GM19324 (cell line): ENCODE measurements around the gene COL17A1.

Experiments used
- ATAC-seq: cut with Tn5 transposase; IDR thresholded peaks from one replicate; pipeline ENCODE4 v1.9.1; 2021; ENCODE audit warnings: mild to moderate bottlenecking, moderate library complexity; ENCODE audit not compliant: unreplicated experiment, low FRiP score

COL17A1 gene

GRCh38 chr10:104098358-104098925, 12.8 kb upstream of the COL17A1 start:
- ATAC-seq, result no peak

DNA sequence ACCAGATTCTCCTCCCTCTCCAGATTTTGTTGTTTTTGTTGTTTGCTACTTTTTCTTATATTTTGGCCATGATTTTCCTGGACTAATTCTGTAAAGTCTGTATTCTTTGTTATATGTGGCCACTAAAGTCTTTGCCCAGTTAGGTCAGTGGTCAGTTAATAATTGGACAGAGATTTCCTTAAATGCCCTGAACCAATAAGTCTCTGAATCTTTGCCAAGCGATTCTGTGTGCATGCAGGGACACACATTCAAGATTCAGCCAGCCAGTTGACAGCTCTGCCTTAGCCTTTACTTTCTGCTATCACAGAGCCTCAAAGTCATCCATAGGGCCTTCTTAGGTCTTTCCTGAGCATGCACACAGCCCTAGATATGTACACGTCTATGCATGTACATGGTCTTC, 11.0 kb upstream of the COL17A1 start:
- ATAC-seq, result no peak

DNA sequence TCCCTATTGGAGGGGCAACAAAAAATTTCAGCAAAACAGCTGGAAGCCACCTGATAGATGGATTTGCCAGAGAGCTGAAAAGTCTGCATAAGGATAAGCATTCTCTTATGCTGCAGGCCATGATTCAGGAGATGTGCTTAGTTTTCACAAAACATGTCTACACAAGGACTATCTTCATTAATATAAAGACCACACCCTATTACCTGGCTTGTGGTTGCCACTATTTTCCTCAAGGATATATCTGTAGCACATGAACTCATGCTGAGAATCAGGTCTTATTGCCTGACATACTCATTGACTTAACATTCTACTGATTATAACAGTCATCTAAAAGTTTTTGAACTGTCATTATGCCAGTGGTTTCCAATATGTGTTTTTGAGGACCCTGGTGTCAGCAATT, 7.1 kb upstream of the COL17A1 start:
- ATAC-seq, result no peak

DNA sequence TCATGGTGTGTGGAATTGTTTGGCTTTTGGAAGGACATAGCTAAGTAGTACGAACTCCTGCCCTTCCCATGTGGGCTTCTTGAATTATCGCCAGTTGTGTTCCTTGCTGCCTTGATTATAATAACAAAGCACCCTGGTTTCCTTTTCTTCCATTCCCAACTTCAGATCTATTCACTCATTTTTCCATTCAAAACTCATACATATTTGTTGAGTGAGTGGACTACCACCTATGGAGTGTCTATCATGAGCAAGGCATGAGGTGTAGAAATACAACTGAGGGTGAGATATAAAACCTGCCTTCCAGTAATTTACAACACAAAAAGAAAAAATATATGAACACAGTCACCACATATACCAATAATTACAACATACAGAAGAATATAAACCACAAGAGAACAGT, 4.9 kb upstream of the COL17A1 start:
- ATAC-seq, result no peak

DNA sequence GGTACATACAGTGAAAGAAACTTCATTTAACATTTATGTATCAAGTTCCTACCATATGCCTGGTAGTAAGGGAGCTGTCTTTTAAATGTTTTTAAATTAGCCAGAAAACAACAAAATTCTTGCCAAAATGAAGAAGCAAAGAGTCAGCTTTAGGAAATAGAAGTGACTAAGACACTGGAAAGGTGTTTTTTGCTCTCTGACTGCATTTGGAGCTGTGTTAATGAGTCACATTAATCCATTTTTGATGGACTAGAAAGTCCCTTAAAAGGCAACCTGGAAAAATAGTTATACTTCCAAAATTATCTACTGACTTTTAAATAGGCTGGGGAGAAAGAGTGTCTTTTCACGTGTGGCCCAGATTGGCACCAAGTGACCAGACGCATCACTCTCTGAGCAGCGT, 3.9 kb upstream of the COL17A1 start:
- no peak for ATAC-seq

GRCh38 chr10:104088239-104088638, 2.6 kb upstream of the COL17A1 start:
- ATAC-seq, result no peak

GRCh38 chr10:104084482-104085142, 1.1 kb downstream of the COL17A1 start:
- ATAC-seq, result no peak

DNA sequence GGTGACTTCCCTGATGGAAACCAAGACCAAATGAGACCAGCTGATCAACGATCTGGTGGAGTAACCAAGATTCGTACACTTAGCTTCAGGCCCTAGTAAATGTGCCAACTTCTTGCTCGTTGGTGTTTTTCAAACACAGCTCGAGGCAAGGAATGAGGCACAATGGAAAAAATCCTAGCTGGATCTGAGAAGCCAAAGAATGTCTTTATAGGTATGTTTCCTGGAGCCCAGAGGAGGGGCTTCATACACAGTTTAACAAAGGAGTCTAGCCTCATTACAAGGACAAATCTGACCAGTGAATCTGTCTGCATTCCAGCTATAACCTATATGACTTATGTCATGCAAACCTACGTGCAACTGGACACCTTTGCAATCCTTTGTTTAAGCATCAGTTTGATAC, 3.7 kb downstream of the COL17A1 start:
- no peak for ATAC-seq

GRCh38 chr10:104080762-104081161, 4.9 kb downstream of the COL17A1 start:
- ATAC-seq, result no peak

- no peak for ATAC-seq
Measured at GRCh38 chr10:104077663-104078151, 8.0 kb downstream of the COL17A1 start.

DNA sequence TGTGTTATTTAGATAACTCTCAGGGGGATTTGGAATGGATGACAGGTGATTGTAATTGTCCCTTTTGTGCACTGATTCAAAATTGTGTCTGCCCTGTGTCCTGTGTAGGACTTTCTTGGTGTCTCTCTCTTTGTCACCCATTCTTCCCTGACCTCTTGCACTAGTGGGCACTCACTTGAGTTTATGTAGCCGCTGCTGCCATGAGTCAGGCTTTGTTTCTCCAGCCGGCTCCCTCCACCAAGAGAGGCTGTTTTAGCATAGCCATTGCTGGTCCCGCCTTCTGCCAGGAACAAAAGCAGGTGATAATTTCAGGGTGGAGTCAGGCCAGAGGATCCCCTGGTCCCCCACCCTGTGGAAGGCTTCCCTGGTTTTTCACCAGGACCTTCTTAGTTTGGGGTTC, 8.4 kb downstream of the COL17A1 start:
- ATAC-seq, result no peak

GRCh38 chr10:104076743-104077160, 8.9 kb downstream of the COL17A1 start:
- no peak for ATAC-seq

GRCh38 chr10:104074505-104074904, 11.2 kb downstream of the COL17A1 start:
- no peak for ATAC-seq

- no peak for ATAC-seq
Measured at GRCh38 chr10:104072786-104073185, 12.9 kb downstream of the COL17A1 start.

GRCh38 chr10:104069613-104070012, 16.1 kb downstream of the COL17A1 start:
- ATAC-seq, result no peak

GRCh38 chr10:104067525-104067924, 18.2 kb downstream of the COL17A1 start:
- ATAC-seq, result no peak

DNA sequence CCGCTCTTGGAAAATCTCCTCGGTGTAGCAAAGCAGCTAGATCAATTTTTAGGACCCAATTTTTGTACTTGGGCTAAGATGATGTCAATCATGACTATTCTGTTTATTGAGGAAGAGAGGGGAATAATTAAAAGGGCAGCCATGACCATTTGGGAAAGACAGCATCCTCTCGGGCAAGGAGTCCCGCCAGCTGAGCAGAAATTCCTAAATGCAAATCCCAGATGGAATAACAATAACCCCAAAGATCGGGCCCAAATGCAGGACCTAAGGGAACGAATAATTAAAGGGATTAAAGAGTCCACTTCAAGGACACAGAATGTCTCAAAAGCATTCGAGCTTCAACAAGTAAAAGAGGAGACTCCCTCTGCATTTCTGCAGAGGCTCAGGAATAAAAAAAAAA, 18.7 kb downstream of the COL17A1 start:
- ATAC-seq, result no peak

DNA sequence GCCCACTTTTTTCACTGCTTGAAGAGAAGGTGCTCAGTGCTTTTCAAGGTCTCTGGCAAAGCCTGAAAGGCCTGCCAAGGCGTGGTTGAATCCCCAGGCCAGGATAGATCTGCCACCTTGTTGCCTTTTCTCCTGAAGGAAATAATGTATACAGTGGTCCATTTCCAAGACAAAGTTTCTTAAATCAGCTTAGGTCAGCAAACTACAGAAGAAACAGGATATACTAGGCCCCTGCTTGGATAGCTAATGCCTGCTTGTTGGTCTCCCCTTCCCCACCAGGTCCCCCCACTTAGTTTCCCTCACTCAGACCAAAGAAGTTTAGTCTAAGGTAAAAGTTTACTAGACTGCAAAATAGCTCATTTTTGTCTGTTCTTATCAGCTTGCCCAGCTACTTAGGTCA, 19.9 kb downstream of the COL17A1 start:
- ATAC-seq, result no peak

- ATAC-seq, result no peak
Measured at GRCh38 chr10:104061196-104061595, 24.5 kb downstream of the COL17A1 start.

GRCh38 chr10:104059364-104059763, 26.3 kb downstream of the COL17A1 start:
- ATAC-seq, result no peak

DNA sequence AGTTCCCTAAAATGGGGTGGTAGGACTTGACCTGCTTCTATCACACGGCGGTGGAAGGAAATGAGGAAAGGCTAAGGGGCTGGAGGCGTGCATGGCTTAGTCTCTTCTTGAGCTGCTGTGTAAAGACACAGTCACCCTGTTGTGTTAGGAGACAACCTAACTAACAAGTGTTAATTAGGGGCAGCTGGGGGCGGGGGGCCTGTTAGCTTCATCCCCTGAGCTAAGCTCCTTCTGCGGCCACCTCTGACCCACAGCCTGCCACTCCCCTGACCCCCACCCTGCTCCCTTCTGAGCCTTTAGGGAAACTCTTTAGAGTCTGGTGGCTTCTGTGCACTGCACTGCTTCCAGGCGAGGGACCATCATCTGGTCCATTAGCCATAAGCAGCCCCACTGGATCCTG, 28.0 kb downstream of the COL17A1 start:
- no peak for ATAC-seq

GRCh38 chr10:104056619-104057273, 28.9 kb downstream of the COL17A1 start:
- ATAC-seq, result no peak
